Pons (tissue), 1 donor: ENCODE results near the gene RAD51B.
"Not testable (repeated sequence)": the region's sequence is repeated elsewhere in the genome, so short reads cannot be mapped to it uniquely, and the experiment has no call there.

Experiments used
- DNase-seq: peaks from one replicate; pipeline ENCODE4 v3.0.0-alpha.2; 2016; ENCODE audit warnings: low spot score

The RAD51B gene

DNA sequence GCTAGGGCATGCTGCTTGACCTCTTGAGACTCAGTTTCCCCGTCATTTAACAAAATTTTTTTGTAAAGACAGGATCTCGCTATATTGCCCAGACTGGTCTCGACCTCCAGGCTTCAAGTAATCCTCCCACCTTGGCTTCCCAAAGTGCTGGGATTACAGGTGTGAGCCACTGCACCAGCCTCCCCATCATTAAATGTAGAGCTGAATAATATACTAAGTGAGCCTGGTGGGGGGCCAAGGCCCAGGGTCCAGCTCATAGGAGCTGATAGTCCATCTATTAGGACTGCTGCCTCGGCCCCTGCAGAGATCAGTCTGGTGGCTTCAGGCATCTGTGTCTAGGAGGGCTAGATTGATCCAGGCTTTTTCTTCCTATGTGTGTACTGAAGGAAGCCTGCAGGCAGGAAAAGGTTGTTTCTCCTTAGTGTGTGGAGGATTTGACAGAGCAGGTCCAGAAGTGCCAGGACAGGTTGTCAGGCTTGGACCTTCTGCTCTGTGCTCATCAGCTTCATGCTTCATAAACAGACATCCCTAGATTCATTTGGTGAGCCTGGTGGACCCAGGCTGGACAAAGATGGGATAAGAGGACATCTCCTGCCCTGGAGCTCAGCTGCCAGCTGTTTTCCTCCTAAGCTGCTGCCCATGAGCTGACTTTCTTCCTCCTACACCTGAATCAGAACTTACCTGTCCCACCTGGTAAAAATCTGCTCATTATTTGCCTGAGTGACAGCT lies 837.9 kb downstream of the RAD51B start:
- DNase-seq = no peak

DNA sequence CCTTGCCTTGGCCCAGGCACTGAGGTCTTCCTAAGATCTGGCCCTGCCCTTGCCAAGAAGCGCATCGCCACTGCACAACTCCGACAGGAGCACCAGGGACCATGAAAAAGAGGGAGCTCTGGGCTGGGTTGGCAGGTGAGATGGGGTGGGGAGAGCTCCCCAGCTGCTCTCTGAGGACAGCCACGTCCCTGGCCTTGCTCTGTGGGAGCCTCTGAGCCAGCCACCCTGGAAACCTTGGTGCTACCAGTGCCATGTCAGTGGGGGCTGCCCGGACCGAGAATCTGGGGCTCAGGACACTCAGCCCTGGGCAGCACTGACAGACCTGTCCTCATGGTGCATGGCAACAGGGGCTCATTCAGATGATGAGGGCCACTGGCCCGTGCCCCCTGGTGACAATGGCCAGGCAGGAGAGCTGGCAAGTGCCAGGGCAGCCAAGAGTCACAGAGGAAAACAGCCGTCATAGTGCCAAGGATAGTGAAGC lies 838.5 kb downstream of the RAD51B start:
- DNase-seq = no peak

GRCh38 chr14:68658943-68659931 lies 839.7 kb downstream of the RAD51B start:
- peak; percentile 26 for DNase-seq

- no peak for DNase-seq
These were observed 840.9 kb downstream of the RAD51B start for GRCh38 chr14:68660495-68660894.

- no peak for DNase-seq
These were observed 841.9 kb downstream of the RAD51B start for GRCh38 chr14:68661226-68662225.

DNA sequence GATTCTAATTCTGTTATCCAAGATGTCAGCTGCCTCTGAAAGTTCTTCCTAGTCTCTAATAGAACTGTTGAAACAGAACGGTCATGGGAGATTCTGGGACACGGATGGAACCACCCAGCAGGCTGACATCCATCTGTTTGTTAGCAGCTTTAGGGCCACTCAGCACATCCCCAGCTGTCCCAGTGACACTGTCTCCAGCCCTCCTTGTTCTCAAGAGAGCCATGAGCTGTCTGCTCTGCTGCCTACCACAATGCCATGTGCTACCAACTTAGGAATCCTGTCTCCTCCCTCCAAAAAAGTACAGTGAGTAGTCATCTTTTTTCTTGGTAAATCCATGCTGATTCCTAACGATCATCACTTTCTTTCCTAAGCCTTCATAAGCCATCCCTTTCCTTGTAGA lies 842.8 kb downstream of the RAD51B start:
- DNase-seq = no peak

DNA sequence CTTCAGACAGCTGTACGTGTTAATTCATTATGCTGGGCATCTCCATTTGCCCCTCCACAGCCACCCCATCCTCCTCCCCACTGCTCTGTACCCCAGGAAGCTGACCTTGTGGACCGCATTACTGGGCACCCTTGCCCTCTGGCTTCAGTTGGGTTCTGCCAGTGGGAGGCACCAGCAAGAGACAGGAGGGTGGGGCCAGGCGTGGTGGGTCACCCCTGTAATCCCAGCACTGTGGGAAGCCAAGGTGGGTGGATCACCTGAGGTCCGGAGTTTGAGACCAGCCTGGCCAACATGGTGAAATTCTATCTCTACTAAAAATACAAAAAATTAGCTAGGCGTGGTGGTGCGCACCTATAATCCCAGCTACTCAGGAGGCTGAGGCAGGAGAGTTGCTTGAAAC lies 843.2 kb downstream of the RAD51B start:
- DNase-seq = not testable (repeated sequence)

GRCh38 chr14:68663385-68664076 lies 844.0 kb downstream of the RAD51B start:
- no peak for DNase-seq

- no peak for DNase-seq
These were observed 844.7 kb downstream of the RAD51B start for GRCh38 chr14:68664225-68664681.

- DNase-seq = no peak
These were observed 845.6 kb downstream of the RAD51B start for GRCh38 chr14:68665131-68665530.

DNA sequence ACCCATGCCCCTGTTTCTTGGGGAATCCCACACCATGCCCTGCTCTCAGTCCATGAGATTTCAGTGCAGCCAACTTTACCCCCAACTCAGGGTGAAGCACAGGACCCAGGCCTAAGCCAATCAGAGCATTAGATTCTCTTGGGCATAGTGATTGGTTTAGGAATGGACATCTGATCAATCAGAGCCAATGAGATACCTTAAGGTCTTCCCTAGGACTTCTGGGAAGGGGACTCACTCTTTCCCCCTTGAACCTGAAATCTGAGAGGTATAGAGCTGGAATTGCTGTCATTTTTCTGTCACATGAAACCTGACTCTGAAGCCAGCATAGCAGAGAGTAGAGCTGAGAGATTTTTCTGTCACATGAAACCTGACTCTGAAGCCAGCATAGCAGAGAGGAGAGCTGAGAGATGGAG lies 846.2 kb downstream of the RAD51B start:
- no peak for DNase-seq

DNA sequence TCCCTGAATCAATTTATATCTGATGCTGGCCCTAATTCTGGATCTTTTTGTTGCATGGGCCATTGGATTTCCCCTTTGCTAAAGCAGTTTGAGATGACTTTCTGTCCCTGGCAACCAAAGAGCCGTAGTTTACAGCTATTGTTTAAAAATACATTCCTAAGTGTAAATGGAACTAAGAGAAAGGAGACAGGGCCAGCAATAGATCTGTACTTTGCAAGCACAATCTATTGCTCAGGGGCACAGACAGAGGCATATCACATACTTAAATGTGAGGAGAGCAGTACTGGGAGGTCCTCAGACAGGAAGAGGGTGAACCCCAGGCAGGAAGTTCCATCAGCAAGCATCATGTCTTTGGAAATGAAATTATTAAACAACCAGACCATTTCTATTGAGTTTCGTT lies 846.7 kb downstream of the RAD51B start:
- no peak for DNase-seq

DNA sequence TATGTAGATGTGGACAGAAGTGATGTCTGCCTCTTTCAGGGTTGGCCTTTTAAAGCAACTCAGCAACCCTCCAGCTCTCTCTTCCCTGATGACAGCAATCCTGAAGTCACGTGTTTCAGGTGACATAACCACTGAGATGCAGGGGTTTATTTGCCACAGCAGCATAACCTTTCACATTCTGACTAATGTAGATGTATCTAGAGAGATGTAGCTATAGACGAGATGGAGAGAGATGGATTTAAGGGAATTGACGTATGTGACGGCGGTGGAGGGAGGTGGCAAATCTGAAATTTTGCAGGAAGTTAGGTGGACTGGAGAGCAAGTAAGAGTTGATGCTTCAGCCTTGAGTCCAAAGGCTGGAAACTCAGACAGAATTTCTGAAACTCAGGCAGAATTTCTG lies 847.3 kb downstream of the RAD51B start:
- no peak for DNase-seq

- no peak for DNase-seq
These were observed 847.8 kb downstream of the RAD51B start for GRCh38 chr14:68667313-68667791.

- no peak for DNase-seq
These were observed 848.4 kb downstream of the RAD51B start for GRCh38 chr14:68668028-68668427.

DNA sequence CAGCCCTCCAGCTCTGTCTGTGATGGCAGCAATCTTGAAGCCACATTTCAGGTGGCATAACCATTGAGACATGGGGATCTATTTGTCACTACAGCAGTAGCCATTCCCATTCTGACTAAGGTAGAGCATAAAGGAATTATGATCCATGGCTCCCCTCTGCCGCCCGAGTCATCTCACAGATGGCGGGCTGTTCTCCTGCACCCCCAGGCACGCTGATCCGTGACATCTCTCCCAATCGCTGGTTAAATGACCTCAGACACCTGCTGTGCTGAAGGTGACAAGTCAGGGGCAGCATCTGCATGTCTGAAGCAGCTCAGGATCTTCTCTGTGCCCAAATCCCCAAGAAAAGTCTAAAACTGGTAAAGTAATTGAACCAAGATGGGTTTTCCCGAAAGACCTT lies 849.0 kb downstream of the RAD51B start:
- DNase-seq = no peak

DNA sequence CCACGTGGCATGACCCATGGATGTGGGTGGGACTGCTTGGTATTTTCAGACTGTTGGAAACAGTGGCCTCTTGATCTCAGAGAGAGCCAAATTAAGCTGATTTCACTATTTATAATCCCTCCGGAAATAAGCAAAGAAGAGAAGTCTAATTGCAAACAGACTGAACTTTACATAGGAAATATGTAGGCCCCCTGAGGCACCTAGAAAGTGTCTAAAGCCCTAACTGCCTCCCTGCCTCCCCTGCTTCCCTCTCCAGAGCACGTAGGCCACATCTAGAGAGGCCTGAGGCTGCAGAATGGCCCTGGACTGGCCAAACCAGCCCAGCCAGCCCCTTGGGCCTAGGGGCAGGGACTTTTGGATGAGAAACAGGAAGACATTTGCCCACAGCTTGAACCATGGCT lies 849.5 kb downstream of the RAD51B start:
- DNase-seq = no peak

- no peak for DNase-seq
These were observed 850.2 kb downstream of the RAD51B start for GRCh38 chr14:68669603-68670358.

GRCh38 chr14:68670359-68670715 lies 850.8 kb downstream of the RAD51B start:
- DNase-seq = no peak

- DNase-seq = no peak
These were observed 852.3 kb downstream of the RAD51B start for GRCh38 chr14:68671909-68672308.
